COLO668 (cell line): ENCODE results near the gene LSP1.

Experiments used
- DNase-seq: peaks from one replicate; lab custom pipeline; 2025; ENCODE audit not compliant: unreplicated experiment; lab: John Stamatoyannopoulos, UW

LSP1 gene

DNA sequence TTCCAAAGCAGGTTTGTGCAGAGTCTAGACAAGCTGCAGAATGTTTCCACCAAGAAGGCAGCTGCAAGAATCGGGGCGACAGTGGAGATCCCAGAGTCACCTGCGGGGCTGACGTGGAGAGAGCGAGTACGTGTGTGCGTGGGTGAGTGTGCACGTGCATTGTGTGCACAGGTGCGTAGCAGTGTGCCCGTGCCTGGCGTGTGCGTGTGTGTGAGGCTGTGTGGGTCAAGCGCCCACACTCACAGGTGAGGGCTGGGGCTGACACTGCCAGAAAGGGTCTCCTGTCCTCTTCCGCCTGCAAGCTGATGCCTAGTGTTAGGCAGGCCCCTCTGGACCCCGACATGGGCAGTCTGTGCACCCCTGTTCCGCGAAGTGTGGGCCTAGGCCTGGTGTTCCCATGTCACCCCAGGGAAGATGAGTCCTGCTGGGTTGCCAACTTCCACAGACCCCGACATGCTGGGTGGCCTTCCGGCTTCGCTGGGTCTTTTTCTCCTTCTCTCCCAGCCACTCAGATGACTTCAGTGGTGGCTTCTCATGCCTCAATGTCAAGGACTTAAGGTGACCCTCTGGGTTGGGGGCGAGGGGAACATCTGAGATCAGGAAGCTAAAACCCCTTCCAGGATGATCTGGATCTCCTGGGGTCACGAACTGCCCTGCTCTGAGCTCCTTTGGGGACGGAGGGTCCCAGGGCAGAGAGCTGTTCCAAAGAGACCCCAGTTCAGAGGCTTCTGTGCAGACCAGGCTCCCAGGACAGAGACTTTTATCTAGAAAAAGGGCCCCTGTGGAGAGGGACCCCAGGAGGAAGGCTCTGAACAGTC, 28.5 kb upstream of the LSP1 start:
- DNase-seq: no peak

DNA sequence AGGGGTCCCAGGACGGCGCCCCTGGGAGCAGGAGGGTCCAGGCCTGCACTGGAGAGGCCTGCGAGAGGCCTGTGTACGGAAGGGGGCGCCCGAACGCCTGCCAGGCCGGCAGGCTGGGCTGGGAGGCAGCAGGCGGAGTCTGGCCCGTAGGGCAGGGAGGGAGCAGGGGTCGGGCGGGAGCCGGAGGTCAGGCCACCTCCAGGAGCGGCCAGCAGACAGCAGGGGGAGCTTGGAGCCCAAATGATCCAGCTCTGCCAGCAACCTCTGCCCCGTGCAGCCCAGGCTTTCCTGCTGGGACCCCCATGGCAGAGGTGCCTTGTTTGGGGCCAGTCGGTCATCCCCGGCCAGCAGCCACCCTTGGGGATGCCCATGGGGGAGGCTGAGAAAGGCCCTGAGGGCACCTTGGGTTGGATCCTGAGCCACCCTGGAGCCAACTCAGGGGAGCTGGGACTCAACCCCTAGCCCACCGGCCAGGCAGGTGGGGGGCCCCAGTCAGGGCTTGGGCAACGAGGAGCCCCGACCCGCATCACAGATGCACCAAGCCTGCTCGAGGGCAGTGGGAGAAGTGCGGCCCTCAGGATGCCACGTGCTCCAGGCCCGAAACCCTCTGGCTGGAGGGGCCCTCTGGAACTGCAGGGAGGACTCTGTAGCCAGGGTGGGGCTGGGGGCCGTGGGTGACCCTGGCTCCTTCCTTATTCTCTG, 27.7 kb upstream of the LSP1 start:
- peak; percentile 5 for DNase-seq

DNA sequence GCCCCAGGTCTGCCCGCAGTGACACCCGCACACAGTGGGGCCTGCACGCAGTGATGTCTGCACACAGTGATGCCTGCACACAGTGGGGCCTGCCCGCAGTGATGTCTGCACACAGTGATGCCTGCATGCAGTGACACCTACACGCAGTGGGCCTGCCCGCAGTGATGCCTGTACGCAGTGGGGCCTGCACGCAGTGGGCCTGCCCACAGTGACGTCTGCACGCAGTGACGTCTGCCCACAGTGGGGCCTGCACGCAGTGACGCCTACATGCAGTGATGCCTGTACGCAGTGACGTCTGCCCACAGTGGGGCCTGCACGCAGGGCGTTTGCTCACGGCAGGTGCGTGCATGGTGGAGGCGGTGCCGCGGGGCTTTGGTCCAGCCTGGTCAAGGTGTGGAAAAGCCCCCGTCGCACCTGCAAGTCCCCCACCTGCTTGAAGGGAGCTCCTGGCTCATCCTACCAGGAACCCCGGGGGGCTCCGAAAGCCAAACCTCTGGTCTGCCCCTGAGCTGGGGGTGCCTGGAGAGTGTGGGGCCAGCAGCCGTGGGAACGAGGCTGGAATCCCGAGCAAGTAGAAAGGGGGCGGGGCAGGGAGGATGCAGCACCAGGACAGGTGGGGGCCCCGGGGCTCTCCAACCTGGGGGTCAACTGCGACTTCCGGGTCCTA, 27.0 kb upstream of the LSP1 start:
- no peak for DNase-seq

DNA sequence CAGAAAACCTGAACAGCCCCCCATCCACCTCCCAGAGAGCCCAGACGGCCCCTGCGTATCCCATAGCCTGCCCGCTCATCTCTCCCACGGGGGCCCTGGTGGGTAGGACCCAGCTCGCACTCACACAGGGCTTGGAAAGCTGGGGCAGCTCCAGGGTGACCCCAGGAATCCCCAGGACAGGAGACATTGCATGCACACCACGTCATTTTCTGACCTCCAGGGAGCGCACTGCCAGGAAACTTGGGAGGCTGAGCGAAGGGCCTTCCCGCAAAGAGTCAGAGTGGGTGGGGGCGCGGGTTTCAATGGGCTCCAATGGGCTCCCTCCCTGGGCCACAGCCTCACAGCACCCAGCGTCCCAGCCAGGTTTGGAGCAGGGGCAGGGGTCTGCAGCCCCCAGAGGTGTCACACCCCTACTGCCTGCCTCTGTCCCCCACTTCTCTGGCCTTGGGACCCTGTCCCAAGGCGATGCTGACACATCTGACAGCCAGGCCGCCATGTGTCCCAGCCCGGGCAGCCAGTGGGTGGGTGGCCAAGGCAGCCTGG, 26.3 kb upstream of the LSP1 start:
- no peak for DNase-seq

DNA sequence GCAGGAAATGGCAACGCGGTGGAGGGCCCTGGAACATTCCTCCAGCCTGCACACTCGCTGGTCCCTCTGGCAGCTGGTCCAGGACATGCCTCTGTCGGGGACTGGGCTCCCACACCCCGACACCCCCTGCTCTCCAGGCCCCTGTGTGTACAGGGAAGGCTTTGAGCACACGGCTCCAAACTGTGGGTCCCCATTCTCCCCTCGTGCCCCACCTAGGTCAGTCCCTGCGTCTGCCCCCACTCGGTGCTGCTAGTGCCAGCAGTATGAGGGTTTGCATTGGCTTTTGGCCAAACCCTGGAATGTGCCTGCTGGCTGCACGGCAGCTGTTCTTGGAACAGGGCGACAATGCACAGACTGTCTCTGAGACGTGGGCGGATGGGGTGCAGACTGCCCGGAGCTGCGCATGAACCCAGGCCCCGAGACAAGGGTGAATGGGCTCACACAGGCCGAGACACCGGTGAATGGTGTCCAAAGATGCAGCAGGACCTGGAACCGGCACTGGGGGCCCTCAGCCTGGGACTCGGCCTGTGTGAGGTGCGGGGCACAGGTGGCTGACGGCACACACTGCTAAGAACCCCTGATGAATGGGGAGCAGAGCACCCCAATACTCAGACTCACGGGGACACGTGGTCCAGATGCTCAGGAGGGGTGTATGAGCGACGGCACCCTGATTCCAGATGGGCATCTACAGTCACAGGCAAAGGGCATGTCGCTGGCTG, 25.6 kb upstream of the LSP1 start:
- peak; percentile 60 for DNase-seq

DNA sequence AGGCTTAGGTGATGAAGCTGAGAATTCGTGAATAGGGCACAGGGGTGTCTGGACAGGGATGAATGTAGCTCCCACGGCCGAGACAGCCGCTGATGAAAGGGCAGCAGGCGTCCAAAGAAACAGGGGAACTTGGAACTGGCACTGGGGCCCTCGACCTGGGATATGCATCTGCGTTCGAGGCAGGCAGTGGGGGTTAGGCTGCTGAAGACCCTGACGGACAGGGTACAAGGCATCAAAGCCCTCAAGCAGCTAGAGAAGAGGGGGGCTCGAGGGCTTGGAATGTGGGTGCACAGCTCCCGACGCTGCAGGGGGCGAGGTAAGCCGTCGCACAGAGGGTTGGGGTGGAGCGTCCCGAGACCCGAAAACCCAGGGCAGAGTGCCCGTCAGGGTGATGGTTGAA, 25.0 kb upstream of the LSP1 start:
- DNase-seq: no peak

DNA sequence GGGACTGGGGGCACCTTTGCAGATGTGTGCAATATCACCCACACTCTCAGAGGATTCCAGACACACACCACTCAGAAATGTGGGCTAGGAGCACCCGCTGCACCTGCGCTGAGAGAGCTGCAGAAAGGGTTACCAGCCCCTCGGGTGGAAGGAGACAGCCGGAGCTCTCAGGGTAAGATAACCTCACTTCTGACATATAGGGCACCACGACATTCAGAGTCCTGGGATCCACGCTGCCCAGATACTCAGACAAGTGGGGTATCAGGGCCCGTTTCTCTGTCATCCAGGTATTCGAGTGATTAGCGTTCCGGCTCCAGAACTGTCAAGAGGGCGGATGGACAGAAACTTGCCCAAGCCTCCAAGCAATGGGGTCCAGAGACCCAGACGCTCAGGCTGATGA, 24.3 kb upstream of the LSP1 start:
- no peak for DNase-seq

DNA sequence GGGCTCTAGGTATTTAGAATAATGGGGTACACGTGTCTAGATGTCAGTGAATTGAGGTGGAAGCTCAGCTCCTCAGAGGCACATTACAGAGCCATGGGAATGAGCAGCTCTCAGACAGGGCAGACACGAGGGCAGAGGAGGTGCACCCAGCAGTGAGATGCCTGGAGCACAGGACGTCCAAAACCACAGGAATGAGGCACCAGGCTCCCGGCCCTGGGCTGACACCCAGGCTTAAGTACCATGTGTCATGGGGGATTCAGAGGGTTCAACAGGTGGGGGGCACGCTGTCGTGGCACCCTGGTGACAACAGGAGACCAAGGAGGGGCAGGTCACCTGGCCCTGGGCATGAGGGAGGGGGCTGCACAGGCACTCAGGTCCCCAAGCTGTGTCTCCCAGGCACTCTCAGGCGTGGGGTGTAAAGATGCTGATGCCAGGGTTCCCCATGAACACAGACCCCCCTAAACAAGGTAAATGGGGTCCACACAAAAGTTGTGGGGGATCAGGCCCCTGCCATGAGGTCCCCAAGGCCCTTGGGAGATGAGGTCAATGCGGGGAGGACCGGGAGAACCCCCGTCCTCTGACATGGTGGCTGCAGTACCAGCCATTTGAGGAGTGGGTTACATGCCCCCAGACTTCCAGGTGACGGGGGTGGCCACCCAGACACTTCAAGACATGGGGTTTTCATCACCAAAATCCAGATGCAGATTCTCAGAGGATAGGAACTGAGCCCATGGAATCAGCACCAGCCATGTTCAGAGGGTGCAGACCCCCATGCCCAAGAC, 23.7 kb upstream of the LSP1 start:
- no peak for DNase-seq

DNA sequence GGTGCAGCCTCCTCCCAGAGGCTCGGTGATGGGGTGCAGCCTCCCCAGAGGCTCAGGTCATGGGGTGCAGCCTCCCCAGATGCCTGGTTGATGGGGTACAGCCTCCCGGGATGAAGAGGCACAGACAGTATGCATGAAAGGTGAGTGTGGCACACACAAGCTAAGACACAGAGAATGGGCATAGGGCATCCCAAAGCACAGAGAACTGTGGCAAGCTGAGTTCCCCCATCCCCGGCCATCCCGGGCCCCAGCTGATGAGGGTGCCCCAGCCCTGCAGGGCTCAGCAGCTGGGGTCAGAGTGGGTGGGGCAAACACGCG, 22.9 kb upstream of the LSP1 start:
- no peak for DNase-seq

DNA sequence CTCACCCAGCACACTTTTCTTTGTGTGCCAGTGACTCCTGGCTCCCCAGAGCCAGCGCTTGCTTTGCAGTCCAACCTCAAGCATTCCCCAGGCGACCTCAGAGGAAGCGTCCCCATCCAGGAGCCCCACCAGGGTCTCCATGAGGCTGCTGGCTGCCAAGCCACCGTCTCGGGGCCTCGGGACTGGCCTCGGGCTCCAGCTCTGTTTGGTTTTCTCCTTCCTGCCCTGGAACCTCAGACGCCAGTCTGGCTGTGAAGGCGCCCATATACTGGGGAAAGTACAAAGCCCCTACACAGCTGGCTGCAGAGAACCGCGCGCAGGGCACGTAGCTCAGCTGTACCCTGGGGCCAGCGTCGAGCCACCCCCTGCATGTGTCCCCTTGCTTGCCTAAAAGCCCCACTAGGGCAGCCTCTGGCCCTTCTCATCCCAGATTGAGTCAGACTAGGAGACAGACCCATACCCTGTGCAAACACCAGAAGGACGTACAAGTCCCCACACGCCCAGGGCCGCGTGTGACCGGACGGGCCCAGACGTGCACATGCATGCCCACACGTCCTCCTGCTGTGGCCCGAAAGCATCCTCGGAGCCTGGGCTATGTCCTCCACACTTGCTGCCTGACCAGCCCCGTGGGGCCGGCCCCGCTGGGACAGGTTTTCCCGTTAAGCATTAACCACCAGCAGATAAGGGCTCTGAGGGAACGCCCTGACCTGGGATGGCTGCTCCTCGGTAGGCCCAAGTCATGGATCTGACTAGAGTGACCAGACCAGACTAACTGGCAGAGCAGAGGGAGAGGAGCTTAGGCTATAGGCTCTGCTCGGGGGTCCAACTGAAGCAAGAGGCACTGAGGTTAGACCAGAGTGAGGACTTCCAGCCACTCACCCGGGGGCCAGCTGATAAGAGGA, 22.3 kb upstream of the LSP1 start:
- DNase-seq: peak; percentile 58

DNA sequence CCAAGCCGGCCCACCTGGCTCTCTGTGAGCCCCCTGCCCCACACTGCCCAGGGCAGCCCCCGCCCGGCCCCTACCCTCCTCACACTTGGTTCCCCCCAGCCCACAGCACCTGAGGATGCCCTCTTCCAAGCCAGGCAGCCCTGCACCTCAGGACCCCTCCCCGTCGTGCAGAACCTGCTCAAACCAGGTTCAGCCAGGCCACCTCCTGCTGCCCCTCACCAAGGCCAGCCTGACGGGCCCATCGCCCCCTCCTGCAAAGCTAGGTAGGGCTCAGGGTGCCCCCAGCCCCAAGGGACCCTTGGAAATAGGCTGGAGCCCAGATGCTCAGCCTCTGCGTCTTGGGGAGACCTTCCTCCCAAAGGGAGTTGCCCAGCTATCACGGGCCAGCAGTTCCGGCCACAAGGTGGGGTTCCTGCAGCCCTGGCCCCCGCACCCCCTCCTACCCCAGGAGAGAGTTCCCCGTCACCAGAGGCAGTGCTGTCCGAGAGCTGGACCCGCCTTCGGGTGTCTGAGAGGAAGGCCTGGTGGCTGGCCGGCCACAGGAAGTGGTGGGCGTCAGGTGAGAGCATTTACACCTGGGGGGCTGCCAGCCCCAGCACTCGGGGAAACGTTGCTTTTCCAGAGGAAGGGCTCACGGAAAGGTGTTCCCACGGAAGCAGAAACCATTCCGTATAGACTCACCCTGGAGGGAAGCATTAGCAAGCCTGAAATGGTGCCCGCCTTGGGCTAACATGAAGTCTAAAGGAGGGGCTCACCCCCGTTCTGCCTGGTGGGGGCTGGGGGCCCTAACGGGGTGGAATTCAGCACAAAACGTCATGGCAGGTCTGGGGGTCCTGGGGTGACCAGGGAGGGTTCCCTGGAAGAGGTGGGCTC, 21.3 kb upstream of the LSP1 start:
- no peak for DNase-seq

DNA sequence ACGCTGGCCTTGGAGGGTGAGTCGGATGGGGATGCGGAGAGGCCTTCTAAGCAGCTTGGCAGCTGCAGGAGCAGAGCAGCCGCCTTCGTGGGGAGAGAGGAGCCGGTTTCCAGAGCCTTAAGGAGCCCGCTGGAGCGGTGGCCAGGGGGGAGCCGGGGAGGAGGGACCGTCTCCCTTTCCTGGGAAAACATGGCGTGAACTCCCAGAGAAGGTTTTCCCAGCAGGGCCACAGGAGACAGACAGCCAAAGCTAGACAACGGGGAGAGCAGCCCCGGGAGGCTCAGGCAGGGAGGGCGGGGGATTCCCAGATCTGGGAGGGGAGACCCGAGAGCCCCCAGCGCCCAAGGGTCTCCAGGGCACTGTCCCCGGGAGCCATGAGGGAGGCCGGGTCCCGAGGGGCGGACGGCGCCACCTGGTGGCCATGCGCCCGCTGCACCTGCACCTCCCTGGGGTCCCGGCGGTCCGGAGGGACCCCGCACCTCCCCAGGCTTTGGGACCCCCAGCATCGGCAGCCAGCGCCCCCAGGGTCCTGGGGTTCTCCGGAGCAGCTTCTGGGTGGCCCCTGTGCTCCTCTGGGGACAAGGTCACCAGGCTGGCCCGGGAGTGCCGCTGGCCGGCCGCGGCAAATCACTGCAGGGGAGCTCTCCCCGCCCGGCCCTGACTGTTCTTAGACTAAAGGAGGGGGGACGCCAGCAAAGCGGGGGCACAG, 20.5 kb upstream of the LSP1 start:
- peak; percentile 1 for DNase-seq

DNA sequence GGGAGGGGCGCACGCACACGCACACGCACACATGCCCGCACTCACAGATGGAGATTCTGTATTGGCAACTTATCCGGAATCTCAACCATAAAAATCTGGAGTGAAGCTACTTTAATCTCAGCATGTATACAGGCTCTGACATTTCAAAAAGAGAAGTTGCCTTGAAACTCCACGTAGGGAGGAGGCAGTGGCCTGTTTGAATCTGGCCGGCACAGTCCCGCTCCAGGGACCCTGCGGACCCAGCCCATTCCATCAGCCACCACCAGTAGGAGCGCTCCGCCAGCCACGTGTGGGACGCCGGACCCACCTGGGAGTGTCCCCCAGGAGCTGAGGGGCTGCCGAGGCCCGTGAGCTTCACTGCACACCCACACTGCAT, 20.0 kb upstream of the LSP1 start:
- DNase-seq: no peak

DNA sequence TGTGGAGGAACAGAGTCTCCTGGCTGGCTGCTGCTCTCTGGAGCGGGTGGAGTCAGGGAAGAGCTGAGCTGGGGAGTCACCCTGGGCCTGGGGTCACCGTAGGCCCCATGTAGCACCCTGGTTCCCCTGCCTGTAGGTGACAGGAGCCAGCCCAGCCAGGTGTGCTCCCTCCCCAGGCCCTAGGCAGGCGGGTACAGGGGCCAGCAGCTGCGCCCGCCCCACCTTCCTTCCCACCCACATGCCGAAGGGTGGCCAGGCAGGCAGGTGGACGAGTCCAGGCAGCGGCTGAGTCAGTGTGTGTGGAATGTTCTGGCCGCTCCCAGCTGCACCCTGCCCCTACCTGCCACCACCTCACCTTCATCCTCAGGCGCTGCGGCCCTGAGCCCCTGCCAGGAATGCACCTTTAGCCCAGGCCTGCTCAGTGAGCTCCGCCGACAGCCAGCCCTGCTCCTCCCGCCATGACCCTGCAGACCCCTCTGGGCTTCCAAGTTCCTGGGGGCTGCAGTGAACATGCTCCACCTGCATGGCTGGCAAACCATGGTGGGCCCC, 18.7 kb upstream of the LSP1 start:
- peak; percentile 57 for DNase-seq

DNA sequence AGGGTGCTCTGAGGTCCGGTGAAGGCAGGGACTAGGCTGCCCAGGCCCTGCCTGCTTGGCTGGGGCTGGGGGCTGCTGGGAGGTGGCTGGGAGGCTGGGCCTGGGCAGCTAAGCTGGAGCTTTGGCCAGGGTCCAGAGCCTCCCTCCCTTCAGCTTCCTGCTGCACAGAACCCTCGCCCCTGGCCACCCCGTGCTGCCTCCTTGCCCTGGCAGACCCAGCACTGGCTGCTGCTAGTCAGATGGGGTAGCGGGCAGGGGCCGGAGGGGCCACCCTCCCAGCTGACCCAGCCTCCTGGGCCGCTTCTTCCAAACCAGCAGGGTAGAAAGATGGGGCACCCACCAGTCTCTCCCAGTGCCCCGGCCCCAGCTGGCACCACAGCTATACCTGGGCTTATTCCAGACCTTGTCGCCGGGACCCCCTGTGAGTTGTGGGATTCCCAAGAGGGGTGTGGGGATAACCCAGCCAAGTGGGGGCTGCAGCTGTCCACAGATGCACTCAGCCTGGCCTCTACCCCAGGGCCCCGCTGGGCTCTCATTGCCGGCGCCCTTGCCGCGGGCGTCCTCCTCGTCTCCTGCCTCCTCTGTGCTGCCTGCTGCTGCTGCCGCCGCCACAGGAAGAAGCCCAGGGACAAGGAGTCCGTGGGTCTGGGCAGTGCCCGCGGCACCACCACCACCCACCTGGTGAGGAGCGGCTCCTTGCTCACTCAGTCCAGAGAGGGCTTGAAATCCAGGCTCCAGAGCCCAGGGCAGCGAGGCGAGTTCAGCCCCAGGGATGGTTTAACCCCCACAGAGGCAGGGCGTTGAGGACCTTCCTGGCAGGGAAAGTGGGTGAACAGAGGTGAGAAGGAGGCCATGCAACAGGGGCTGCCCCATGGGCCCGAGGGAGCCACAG, 17.9 kb upstream of the LSP1 start, which contains the start of gene SYT8:
SYT8 (plus strand) TSS at position 212 of the 892 bp plus-strand sequence; CDS start at position 328, 116 bp downstream.
- no peak for DNase-seq

DNA sequence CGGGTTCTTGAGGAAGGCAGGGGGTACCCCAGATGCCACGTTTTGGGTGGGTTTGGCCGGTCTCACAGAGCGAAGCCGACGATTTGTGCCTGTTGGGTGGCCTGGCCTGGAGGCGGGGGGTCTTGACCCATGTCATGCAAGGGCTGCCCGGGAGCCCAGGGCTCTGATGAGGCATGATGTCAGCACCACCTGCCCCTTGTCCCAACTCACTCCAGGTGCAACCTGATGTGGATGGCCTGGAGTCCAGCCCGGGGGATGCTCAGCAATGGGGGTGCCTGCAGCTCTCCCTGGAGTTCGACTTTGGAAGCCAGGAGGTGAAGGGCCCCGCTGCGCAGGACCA, 17.2 kb upstream of the LSP1 start:
- DNase-seq: no peak
